IPS-18c (cell line): ENCODE measurements around the gene GPANK1.
A peak's percentile ranks its signal among the peaks of the same experiment; 100 is the strongest.
"Not testable (repeated sequence)": the region's sequence is repeated elsewhere in the genome, so short reads cannot be mapped to it uniquely, and the experiment has no call there.

ENCODE experiments used
- H3K4me3 ChIP-seq: 2 replicates; pipeline ENCODE4 v1.7.0; 2013; ENCODE audit warnings: low read depth, mild to moderate bottlenecking, low read length, moderate library complexity; ENCODE audit not compliant: insufficient read depth
- H3K9me3 ChIP-seq: one replicate; pipeline ENCODE4 v1.6.1; 2013; ENCODE audit warnings: mild to moderate bottlenecking, low read length, moderate library complexity; ENCODE audit not compliant: control insufficient read depth, insufficient read depth

The GPANK1 gene

GRCh38 chr6:31664790-31665500 is at the start of gene GPANK1:
GPANK1 (minus strand) TSS chr6:31664997; CDS start chr6:31664478, 519 bp downstream.
- Histone ChIP-seq H3K9me3 (no peaks in the 10 kb centered on the region), H3K4me3 (peak within 1 kb of the TSS; percentile 95)

- H3K4me3 ChIP-seq = no peak overlapping the region
- no peaks in the 10 kb centered on the region for H3K9me3 ChIP-seq
Observed at GRCh38 chr6:31713991-31714684, 49.3 kb upstream of the GPANK1 start.

GRCh38 chr6:31713465-31713864 is 48.7 kb upstream of the GPANK1 start:
- Histone ChIP-seq H3K4me3 (no peak overlapping the region), H3K9me3 (no peaks in the 10 kb centered on the region)

GRCh38 chr6:31712296-31712695 is 47.5 kb upstream of the GPANK1 start:
- Histone ChIP-seq H3K4me3 (no peak overlapping the region), H3K9me3 (no peaks in the 10 kb centered on the region)

GRCh38 chr6:31711233-31711632 is 46.4 kb upstream of the GPANK1 start:
- Histone ChIP-seq H3K4me3 (no peak overlapping the region), H3K9me3 (no peaks in the 10 kb centered on the region)

GRCh38 chr6:31710523-31711219 is 45.9 kb upstream of the GPANK1 start:
- Histone ChIP-seq H3K9me3 (no peaks in the 10 kb centered on the region), H3K4me3 (no peak overlapping the region)

GRCh38 chr6:31709157-31709556 is 44.4 kb upstream of the GPANK1 start:
- not testable (repeated sequence) for H3K4me3 ChIP-seq, H3K9me3 ChIP-seq

- no peak overlapping the region for H3K4me3 ChIP-seq
Observed at GRCh38 chr6:31708224-31708623, 43.4 kb upstream of the GPANK1 start.

GRCh38 chr6:31707701-31708100 is 42.9 kb upstream of the GPANK1 start:
- Histone ChIP-seq H3K4me3 (no peak overlapping the region), H3K9me3 (no peaks in the 10 kb centered on the region)

More at GRCh38 chr6:31708224-31708623, 43.4 kb upstream of the GPANK1 start:
- H3K9me3 ChIP-seq = no peaks in the 10 kb centered on the region

- no peak within 1 kb of the TSS for H3K4me3 ChIP-seq
- no peaks in the 10 kb centered on the region for H3K9me3 ChIP-seq
Observed at GRCh38 chr6:31706599-31706998, 41.8 kb upstream of the GPANK1 start, which contains the start of gene LY6G6F. LY6G6F (plus strand) TSS chr6:31706866; CDS start chr6:31706907, 41 bp downstream.

GRCh38 chr6:31705931-31706330 is 41.1 kb upstream of the GPANK1 start:
- no peaks in the 10 kb centered on the region for H3K9me3 ChIP-seq

GRCh38 chr6:31702819-31703716 is 38.3 kb upstream of the GPANK1 start, which contains the start of gene ABHD16A:
ABHD16A (minus strand) TSS chr6:31703324; CDS start chr6:31703281, 43 bp downstream.
- no peaks in the 10 kb centered on the region for H3K9me3 ChIP-seq
- H3K4me3 ChIP-seq = peak within 1 kb of the TSS; percentile 92

More at GRCh38 chr6:31705931-31706330, 41.1 kb upstream of the GPANK1 start:
- no peak overlapping the region for H3K4me3 ChIP-seq

- Histone ChIP-seq H3K9me3 (no peaks in the 10 kb centered on the region), H3K4me3 (peak overlapping the region; percentile 92)
Observed at GRCh38 chr6:31702405-31702818, 37.6 kb upstream of the GPANK1 start.

- H3K4me3 ChIP-seq = peak overlapping the region; percentile 92
- H3K9me3 ChIP-seq = no peaks in the 10 kb centered on the region
Observed at GRCh38 chr6:31701666-31702404, 37.0 kb upstream of the GPANK1 start.

GRCh38 chr6:31700740-31701401 is 36.1 kb upstream of the GPANK1 start:
- no peaks in the 10 kb centered on the region for H3K9me3 ChIP-seq
- H3K4me3 ChIP-seq = no peak overlapping the region

GRCh38 chr6:31697555-31697954 is 32.8 kb upstream of the GPANK1 start:
- Histone ChIP-seq H3K4me3 (no peak overlapping the region), H3K9me3 (no peaks in the 10 kb centered on the region)
